A673 (cell line): ENCODE data around the gene TOP3B.

Source experiments
- EZH2 ChIP-seq: fragments of 200-600 bp; sonication (generic); IDR thresholded peaks from 2 replicates; pipeline ENCODE4 v1.6.1; 2017; ENCODE audit warnings: borderline replicate concordance, low read depth, mild to moderate bottlenecking, mixed read lengths, antibody characterized with exemption, low read length; ENCODE audit not compliant: poor library complexity, severe bottlenecking
- TF ChIP-seq, protein P1 (sequence below): fragments of 300-800, 200-600 bp; sonication (generic); conservative IDR thresholded peaks from 2 replicates; pipeline ENCODE4 v1.5.1; 2017; ENCODE audit warnings: low read depth, mild to moderate bottlenecking, antibody characterized with exemption, low read length, moderate library complexity, mixed read lengths

DNA sequence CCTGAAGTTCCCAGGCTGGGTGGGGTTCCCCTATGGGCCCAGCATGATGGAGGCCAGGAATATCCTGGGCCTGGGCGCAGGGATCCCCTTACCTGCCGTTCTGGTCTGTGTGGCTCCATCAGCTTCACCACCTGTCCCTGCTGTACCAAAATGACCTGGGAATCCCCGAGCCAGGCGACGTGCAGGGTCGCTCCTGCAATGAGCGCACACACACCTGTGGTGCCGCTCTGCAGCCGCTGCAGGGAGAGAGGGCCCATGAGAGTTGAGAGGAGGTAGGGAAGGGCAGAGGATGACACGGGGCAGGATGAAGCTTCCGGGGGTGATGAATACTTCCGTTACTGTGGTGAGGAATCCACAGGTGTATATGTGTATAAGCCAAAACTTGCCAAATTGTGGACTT lies 51.5 kb downstream of the TOP3B start:
- TF ChIP-seq, protein P1, sequence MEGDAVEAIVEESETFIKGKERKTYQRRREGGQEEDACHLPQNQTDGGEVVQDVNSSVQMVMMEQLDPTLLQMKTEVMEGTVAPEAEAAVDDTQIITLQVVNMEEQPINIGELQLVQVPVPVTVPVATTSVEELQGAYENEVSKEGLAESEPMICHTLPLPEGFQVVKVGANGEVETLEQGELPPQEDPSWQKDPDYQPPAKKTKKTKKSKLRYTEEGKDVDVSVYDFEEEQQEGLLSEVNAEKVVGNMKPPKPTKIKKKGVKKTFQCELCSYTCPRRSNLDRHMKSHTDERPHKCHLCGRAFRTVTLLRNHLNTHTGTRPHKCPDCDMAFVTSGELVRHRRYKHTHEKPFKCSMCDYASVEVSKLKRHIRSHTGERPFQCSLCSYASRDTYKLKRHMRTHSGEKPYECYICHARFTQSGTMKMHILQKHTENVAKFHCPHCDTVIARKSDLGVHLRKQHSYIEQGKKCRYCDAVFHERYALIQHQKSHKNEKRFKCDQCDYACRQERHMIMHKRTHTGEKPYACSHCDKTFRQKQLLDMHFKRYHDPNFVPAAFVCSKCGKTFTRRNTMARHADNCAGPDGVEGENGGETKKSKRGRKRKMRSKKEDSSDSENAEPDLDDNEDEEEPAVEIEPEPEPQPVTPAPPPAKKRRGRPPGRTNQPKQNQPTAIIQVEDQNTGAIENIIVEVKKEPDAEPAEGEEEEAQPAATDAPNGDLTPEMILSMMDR: no peak
- no peak for TF ChIP-seq EZH2
